IMR-90 (cell line): Measurements from ENCODE around the gene NUDT7.

Experiments
- BHLHE40 ChIP-seq: fragments of 150-350 bp; IDR thresholded peaks from 2 replicates; pipeline ENCODE4 v1.6.1; 2016; ENCODE audit warnings: mild to moderate bottlenecking, low read depth, low read length
- CEBPB ChIP-seq: IDR thresholded peaks from 2 replicates; pipeline ENCODE4 v1.6.1; 2012; ENCODE audit warnings: low read depth, low read length, improper control_type of control experiment
- CHD1 ChIP-seq: IDR thresholded peaks from 2 replicates; pipeline ENCODE4 v1.6.1; 2012; ENCODE audit warnings: low read depth, low read length, improper control_type of control experiment
- ELK1 ChIP-seq: fragments of 150-350 bp; IDR thresholded peaks from 2 replicates; pipeline ENCODE4 v1.6.1; 2016; ENCODE audit warnings: low read depth, mild to moderate bottlenecking, low read length, moderate library complexity, borderline replicate concordance
- MAFK ChIP-seq: IDR thresholded peaks from 2 replicates; pipeline ENCODE4 v1.6.1; 2012; ENCODE audit warnings: low read depth, low read length, improper control_type of control experiment
- POLR2A ChIP-seq: IDR thresholded peaks from 2 replicates; pipeline ENCODE4 v1.6.1; 2012; ENCODE audit warnings: mild to moderate bottlenecking, low read depth, low read length
- RAD21 ChIP-seq: IDR thresholded peaks from 2 replicates; pipeline ENCODE4 v1.6.1; 2012; ENCODE audit warnings: low read length, improper control_type of control experiment
- SMC3 ChIP-seq: fragments of 150-350 bp; IDR thresholded peaks from 2 replicates; pipeline ENCODE4 v1.6.1; 2016; ENCODE audit warnings: low read depth, mild to moderate bottlenecking, antibody characterized with exemption, low read length, moderate library complexity
- USF2 ChIP-seq: fragments of 150-350 bp; IDR thresholded peaks from 2 replicates; pipeline ENCODE4 v1.6.1; 2017; ENCODE audit warnings: mild to moderate bottlenecking, antibody characterized with exemption, low read length, low read depth
- TF ChIP-seq, protein P1 (sequence below): conservative IDR thresholded peaks from 2 replicates; pipeline ENCODE4 v1.5.1; 2012; ENCODE audit warnings: mild to moderate bottlenecking, low read depth, low read length, improper control_type of control experiment

GRCh38 chr16:77782694-77783093, 60.4 kb downstream of the NUDT7 start:
- TF ChIP-seq, protein P1, sequence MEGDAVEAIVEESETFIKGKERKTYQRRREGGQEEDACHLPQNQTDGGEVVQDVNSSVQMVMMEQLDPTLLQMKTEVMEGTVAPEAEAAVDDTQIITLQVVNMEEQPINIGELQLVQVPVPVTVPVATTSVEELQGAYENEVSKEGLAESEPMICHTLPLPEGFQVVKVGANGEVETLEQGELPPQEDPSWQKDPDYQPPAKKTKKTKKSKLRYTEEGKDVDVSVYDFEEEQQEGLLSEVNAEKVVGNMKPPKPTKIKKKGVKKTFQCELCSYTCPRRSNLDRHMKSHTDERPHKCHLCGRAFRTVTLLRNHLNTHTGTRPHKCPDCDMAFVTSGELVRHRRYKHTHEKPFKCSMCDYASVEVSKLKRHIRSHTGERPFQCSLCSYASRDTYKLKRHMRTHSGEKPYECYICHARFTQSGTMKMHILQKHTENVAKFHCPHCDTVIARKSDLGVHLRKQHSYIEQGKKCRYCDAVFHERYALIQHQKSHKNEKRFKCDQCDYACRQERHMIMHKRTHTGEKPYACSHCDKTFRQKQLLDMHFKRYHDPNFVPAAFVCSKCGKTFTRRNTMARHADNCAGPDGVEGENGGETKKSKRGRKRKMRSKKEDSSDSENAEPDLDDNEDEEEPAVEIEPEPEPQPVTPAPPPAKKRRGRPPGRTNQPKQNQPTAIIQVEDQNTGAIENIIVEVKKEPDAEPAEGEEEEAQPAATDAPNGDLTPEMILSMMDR: peak; percentile 60
- TF ChIP-seq POLR2A (no peak), CHD1 (no peak), USF2 (no peak), SMC3 (peak; percentile 33; the same call in 1 of the 2 replicates), MAFK (no peak), RAD21 (peak; percentile 49), CEBPB (no peak), ELK1 (no peak), BHLHE40 (no peak)
